Activated T-cell treated with anti-CD3 and anti-CD28 coated beads, Interleukin-2, amount 50 U/mL, for 24 hours (primary cell): ENCODE results near the gene UST.

Experiments
- DNase-seq: peaks from one replicate; pipeline ENCODE4 v3.0.0-alpha.2; 2020
- H3K27ac Mint-ChIP-seq: 2 replicates; pipeline ENCODE4 v1.8.0; 2020; ENCODE audit warnings: mild to moderate bottlenecking, mixed read lengths
- H3K27me3 Mint-ChIP-seq: 2 replicates; pipeline ENCODE4 v1.8.0; 2020; ENCODE audit warnings: mixed read lengths
- H3K36me3 Mint-ChIP-seq: 2 replicates; pipeline ENCODE4 v1.8.0; 2020; ENCODE audit warnings: low read depth, mixed read lengths
- H3K4me1 Mint-ChIP-seq: 2 replicates; pipeline ENCODE4 v1.8.0; 2020; ENCODE audit warnings: low read depth, mixed read lengths
- H3K4me3 Mint-ChIP-seq: 2 replicates; pipeline ENCODE4 v1.8.0; 2020; ENCODE audit warnings: mild to moderate bottlenecking, moderate library complexity, mixed read lengths
- H3K9me3 Mint-ChIP-seq: 2 replicates; pipeline ENCODE4 v1.8.0; 2020; ENCODE audit warnings: mixed read lengths

Gene UST

GRCh38 chr6:149061930-149062329, 315.1 kb downstream of the UST start:
- H3K9me3 Mint-ChIP-seq, result no peaks in the 10 kb centered on the region
- H3K27ac Mint-ChIP-seq, result no peak overlapping the region
- DNase-seq, result no peak
- H3K36me3 Mint-ChIP-seq, result no peaks in the 10 kb centered on the region
- H3K27me3 Mint-ChIP-seq, result no peaks in the 10 kb centered on the region
- no peak overlapping the region for H3K4me3 Mint-ChIP-seq
- peaks cover 58% of the 10 kb centered on the region for H3K4me1 Mint-ChIP-seq

- H3K4me3 Mint-ChIP-seq, result no peak overlapping the region
- H3K36me3 Mint-ChIP-seq, result no peaks in the 10 kb centered on the region
- no peaks in the 10 kb centered on the region for H3K9me3 Mint-ChIP-seq
- no peak overlapping the region for H3K27ac Mint-ChIP-seq
- H3K4me1 Mint-ChIP-seq, result peaks cover 59% of the 10 kb centered on the region
- DNase-seq, result no peak
- no peaks in the 10 kb centered on the region for H3K27me3 Mint-ChIP-seq
Measured at GRCh38 chr6:149062653-149063348, 316.0 kb downstream of the UST start.

- Mint-ChIP-seq H3K27ac (no peak overlapping the region), H3K27me3 (no peaks in the 10 kb centered on the region), H3K4me3 (no peak overlapping the region), H3K9me3 (no peaks in the 10 kb centered on the region), H3K36me3 (no peaks in the 10 kb centered on the region), H3K4me1 (peaks cover 55% of the 10 kb centered on the region)
- no peak for DNase-seq
Measured at GRCh38 chr6:149063468-149063867, 316.6 kb downstream of the UST start.

- no peaks in the 10 kb centered on the region for H3K36me3 Mint-ChIP-seq
- peaks cover 50% of the 10 kb centered on the region for H3K4me1 Mint-ChIP-seq
- no peak overlapping the region for H3K4me3 Mint-ChIP-seq
- no peak for DNase-seq
- H3K27me3 Mint-ChIP-seq, result no peaks in the 10 kb centered on the region
- no peaks in the 10 kb centered on the region for H3K9me3 Mint-ChIP-seq
- no peak overlapping the region for H3K27ac Mint-ChIP-seq
Measured at GRCh38 chr6:149064001-149064659, 317.3 kb downstream of the UST start.

GRCh38 chr6:149064660-149065015, 317.8 kb downstream of the UST start:
- Mint-ChIP-seq H3K4me3 (no peak overlapping the region), H3K36me3 (no peaks in the 10 kb centered on the region), H3K4me1 (peaks cover 45% of the 10 kb centered on the region), H3K9me3 (no peaks in the 10 kb centered on the region), H3K27ac (no peak overlapping the region), H3K27me3 (no peaks in the 10 kb centered on the region)
- no peak for DNase-seq

GRCh38 chr6:149065121-149065520, 318.3 kb downstream of the UST start:
- peaks cover 40% of the 10 kb centered on the region for H3K4me1 Mint-ChIP-seq
- no peak for DNase-seq
- H3K4me3 Mint-ChIP-seq, result no peak overlapping the region
- no peaks in the 10 kb centered on the region for H3K27me3 Mint-ChIP-seq
- no peaks in the 10 kb centered on the region for H3K36me3 Mint-ChIP-seq
- no peaks in the 10 kb centered on the region for H3K9me3 Mint-ChIP-seq
- H3K27ac Mint-ChIP-seq, result no peak overlapping the region

- Mint-ChIP-seq H3K27ac (peak overlapping the region; percentile 83), H3K9me3 (no peaks in the 10 kb centered on the region), H3K27me3 (no peaks in the 10 kb centered on the region), H3K4me3 (peak overlapping the region; percentile 6), H3K4me1 (peaks cover 33% of the 10 kb centered on the region), H3K36me3 (no peaks in the 10 kb centered on the region)
- DNase-seq, result peak; percentile 49
Measured at GRCh38 chr6:149065658-149066556, 319.1 kb downstream of the UST start.

- Mint-ChIP-seq H3K4me3 (no peak overlapping the region), H3K27me3 (no peaks in the 10 kb centered on the region), H3K27ac (no peak overlapping the region), H3K4me1 (peaks cover 27% of the 10 kb centered on the region), H3K9me3 (no peaks in the 10 kb centered on the region), H3K36me3 (no peaks in the 10 kb centered on the region)
- no peak for DNase-seq
Measured at GRCh38 chr6:149071997-149072396, 325.2 kb downstream of the UST start.

- Mint-ChIP-seq H3K4me3 (no peak overlapping the region), H3K9me3 (no peaks in the 10 kb centered on the region), H3K27ac (no peak overlapping the region), H3K27me3 (no peaks in the 10 kb centered on the region), H3K4me1 (peaks cover 38% of the 10 kb centered on the region), H3K36me3 (no peaks in the 10 kb centered on the region)
- DNase-seq, result no peak
Measured at GRCh38 chr6:149074832-149075258, 328.0 kb downstream of the UST start.

- Mint-ChIP-seq H3K27me3 (no peaks in the 10 kb centered on the region), H3K9me3 (no peaks in the 10 kb centered on the region), H3K4me3 (peak overlapping the region; percentile 2), H3K36me3 (no peaks in the 10 kb centered on the region), H3K27ac (peak overlapping the region; percentile 91), H3K4me1 (peaks cover 43% of the 10 kb centered on the region)
- peak; percentile 58 for DNase-seq
Measured at GRCh38 chr6:149075616-149076354, 329.0 kb downstream of the UST start.

GRCh38 chr6:149076355-149076734, 329.5 kb downstream of the UST start:
- H3K4me3 Mint-ChIP-seq, result no peak overlapping the region
- peaks cover 48% of the 10 kb centered on the region for H3K4me1 Mint-ChIP-seq

GRCh38 chr6:149077208-149077607, 330.4 kb downstream of the UST start:
- Mint-ChIP-seq H3K27ac (peak overlapping the region; percentile 78), H3K9me3 (no peaks in the 10 kb centered on the region), H3K4me1 (peaks cover 56% of the 10 kb centered on the region), H3K4me3 (peak overlapping the region; percentile 20), H3K36me3 (no peaks in the 10 kb centered on the region), H3K27me3 (no peaks in the 10 kb centered on the region)
- DNase-seq, result no peak

More at GRCh38 chr6:149076355-149076734, 329.5 kb downstream of the UST start:
- H3K27ac Mint-ChIP-seq, result peak overlapping the region; percentile 91
- H3K9me3 Mint-ChIP-seq, result no peaks in the 10 kb centered on the region
- DNase-seq, result no peak
- H3K36me3 Mint-ChIP-seq, result no peaks in the 10 kb centered on the region
- no peaks in the 10 kb centered on the region for H3K27me3 Mint-ChIP-seq

- Mint-ChIP-seq H3K4me3 (no peak overlapping the region), H3K36me3 (no peaks in the 10 kb centered on the region), H3K27me3 (no peaks in the 10 kb centered on the region), H3K4me1 (peaks cover 66% of the 10 kb centered on the region), H3K27ac (no peak overlapping the region), H3K9me3 (no peaks in the 10 kb centered on the region)
- no peak for DNase-seq
Measured at GRCh38 chr6:149078211-149078782, 331.5 kb downstream of the UST start.

- Mint-ChIP-seq H3K27ac (no peak overlapping the region), H3K9me3 (no peaks in the 10 kb centered on the region), H3K27me3 (no peaks in the 10 kb centered on the region), H3K4me1 (peaks cover 77% of the 10 kb centered on the region), H3K4me3 (no peak overlapping the region), H3K36me3 (no peaks in the 10 kb centered on the region)
- DNase-seq, result no peak
Measured at GRCh38 chr6:149079456-149079855, 332.6 kb downstream of the UST start.
